NCI-H2196 treated with DMSO at 0.1 percent for 48 hours (cell line): ENCODE results near the gene LPCAT4.

Experiments used
- DNase-seq: peaks from one replicate; lab custom pipeline; 2025; ENCODE audit not compliant: unreplicated experiment; lab: John Stamatoyannopoulos, UW

Gene LPCAT4

GRCh38 chr15:34337557-34338306, 29.3 kb downstream of the LPCAT4 start, which contains the start of gene SLC12A6:
SLC12A6 (minus strand) TSS chr15:34337781; CDS start chr15:34336680, 1,101 bp downstream.
- peak; percentile 21 for DNase-seq

DNA sequence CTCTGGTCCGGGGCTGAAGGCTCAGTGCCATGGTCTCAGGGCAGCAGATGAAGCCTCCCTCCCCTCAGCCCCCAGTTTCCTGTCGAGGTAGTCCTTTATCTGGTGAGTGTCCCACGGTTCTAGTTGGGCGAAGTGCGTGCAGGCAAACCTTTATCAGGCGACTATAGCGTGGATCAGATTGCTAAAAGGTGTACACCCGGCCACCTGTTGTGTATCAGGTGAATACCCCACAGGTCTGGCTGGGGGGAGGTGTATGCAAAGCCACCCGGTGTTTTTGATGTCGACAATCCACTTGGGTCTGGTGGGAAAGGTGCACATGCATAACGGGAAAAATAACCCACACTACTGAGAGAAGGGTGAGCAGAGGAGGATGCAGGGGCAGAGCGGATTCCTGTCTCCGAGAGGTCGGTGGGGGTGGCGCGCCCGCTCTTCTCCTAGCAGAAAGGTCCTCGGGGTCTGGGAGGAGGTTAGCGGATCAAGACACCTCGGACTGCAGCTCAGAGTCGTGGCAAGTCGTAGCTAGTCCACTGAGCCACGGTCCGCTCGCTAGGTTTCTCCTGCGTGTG, 29.9 kb downstream of the LPCAT4 start:
- no peak for DNase-seq

DNA sequence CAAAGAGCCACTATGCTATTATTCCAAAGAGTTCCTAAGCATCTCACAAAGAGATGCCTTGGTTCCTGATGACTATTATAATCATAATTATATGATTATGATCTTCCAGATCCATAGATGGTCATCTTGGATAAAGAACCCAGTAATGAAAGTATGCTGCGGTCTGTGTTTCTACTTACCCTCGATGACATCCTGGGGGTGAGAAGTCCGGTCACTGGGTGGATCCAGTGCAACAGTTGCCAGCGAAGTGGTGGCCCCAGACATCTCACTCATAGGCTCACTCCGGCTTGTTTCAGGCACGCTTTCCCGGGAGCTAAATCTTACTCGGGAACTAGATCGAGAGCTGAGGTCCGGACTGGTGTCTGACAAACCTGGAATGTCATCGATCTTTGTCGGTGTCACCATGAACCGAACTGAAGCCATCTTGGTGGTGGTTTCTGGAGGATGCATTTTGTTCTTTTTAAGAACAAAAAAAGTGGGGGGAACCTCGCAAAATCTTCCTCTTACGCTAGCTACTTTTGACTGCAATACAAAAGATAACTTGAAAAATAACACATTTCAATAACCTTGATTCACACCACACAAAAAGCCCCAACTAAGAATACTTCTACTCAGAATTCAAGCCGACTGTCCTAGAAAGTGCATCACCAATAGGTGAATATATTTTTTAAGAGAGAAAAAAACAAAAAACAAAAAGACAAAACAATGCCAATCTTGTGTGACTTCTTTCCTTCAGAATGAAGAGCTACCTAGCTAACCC, 30.6 kb downstream of the LPCAT4 start:
- DNase-seq = no peak

DNA sequence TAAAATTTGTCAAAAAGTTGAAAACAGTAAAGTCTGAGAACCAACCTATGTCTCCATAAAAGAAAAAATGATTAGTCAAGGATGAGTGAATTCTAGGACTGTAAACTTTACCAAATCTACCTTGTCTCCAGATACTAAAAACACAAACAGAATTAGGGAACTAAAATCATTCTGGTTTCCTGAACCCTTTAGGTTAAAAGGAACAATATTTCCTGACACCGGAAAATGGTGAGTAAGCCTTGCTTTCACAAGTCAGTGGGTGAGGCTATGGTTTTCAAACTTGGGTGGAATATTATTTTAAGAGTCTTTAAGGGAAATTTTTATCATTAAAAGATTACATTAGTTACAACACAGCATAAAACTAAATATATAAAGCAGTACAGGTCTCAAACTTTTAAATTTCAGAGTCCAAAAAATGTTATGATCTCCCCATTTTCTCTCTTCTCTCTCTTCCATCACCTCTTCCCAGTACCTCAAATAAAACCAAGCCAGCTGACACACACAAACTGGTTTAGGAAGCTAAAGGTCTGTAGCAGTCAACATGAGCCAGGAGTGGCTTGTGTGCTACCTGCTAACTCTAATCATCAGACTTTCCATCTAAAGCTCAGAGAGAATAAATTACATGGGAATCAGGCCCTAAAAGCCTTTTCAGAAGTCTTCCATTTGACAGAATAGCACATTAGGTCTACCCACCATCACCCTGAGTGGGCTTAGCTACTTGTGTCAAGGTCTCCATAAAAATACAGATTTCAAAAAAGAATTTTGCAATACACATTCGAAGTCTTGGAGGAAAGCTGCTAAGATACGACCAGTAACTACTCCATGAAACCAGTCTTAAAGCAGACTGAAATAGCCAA, 31.6 kb downstream of the LPCAT4 start:
- no peak for DNase-seq

DNA sequence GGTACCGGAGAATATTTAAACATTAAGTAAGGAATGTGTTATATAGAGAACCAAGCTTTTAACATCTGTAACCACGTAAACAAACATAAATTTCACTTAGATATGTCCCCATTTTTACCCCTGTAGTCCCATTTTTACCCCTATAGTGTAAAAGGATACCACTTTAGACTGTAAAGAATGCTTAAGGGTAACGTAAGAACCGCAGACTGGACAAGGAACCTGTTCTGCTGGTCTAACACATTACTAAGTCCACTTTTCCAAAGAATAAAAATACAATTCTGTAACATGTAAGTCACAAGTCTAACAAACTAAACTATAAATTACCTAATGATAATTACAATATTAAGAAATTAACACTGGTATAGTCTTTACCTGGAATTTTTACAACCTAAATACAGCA, 32.3 kb downstream of the LPCAT4 start:
- DNase-seq = no peak

GRCh38 chr15:34332553-34333120, 34.4 kb downstream of the LPCAT4 start:
- no peak for DNase-seq

- DNase-seq = no peak
Observed at GRCh38 chr15:34331809-34332208, 35.2 kb downstream of the LPCAT4 start.

- no peak for DNase-seq
Observed at GRCh38 chr15:34330279-34330678, 36.7 kb downstream of the LPCAT4 start.

DNA sequence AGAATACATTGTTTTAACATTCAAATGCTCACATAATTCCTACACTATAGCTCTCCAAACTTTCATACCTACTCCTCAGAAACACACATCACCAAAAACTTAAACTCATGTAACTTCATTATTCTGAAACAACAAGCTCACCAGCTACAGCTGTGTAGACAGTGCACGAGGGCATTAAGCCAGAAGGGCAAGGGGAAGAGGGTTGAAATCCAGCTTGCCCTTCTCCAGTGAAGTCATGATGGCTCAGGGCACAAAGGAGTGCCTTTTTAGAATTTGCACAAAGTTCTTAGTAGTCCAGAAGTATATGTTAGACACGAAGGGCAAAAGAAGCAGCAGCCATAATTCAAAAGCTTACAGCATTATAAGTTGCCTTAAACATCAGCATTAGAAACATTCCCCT, 38.0 kb downstream of the LPCAT4 start:
- DNase-seq = no peak

DNA sequence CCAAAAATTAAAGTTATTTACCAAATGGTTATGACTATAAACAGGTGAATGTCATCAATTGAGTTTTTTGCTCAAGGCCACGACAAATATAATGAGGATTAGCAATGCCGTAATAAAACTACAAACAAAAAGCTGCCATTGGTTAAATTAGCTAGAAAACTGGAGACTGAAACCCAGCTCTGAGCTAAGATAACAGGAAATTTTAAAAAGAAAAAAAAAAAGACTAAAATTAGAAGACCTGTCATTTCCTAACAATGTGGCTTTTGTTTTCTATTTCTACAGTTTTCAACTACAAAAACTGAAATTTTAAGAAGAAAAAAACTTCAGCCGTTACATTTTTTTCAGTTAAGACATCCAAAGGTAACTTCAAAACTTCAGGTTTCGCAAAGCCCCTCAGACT, 39.1 kb downstream of the LPCAT4 start:
- DNase-seq = no peak

- no peak for DNase-seq
Observed at GRCh38 chr15:34325368-34325767, 41.6 kb downstream of the LPCAT4 start.

DNA sequence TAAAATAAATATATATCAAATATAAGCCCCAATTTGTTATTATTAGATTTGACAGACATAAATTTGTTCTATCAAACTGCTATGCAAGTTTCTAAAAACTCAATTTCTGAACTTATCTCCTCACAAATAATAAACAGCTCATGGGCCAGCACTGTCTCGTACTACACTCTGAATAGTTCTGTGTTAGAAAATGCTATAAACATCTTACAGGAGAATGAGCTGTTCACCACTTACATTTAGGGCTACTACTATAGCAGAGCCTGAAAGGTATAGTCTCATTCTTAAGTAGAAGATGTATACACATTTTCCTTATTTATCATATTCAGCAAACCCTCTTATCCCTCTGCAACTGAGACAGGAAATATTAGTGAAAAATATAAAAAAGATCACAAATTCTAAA, 42.1 kb downstream of the LPCAT4 start:
- DNase-seq = no peak

GRCh38 chr15:34323217-34323616, 43.8 kb downstream of the LPCAT4 start:
- no peak for DNase-seq

DNA sequence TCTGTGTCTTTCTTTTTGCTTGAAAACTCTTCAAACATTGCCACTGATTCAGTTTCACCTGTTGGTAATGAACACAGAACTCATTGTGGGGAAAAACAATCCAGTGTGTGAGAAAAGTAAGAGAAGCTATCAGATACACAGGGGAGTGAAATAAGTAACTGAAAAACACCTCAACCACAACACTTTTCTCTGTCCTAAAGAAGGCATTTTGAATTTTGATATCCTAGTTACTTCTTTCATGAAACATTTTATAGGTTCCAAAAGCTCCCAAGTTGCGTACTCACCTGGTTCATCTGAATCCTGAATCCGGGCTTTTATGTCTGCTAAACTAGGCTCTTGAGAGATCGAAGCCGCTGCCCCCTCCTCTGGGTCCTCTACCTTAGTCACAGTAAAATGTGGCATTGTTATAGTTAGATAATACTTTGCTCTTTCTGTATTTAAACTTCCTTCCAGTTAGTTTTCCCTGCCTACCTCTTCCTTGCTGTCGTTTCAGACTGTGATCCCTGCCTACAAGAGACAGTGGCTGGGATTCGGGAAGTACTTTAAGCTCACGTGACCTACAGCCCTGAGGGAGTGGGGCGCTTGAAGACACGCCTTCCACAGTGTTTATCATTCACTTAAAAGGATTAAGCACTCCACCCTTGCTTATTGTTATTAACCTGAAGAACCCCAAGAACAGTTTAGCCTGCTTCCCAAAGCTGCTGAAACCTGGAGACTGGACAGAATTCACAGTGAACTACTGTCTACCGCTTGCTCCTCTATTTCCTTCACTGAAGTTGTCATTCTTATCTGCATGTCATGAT, 48.5 kb downstream of the LPCAT4 start:
- no peak for DNase-seq

DNA sequence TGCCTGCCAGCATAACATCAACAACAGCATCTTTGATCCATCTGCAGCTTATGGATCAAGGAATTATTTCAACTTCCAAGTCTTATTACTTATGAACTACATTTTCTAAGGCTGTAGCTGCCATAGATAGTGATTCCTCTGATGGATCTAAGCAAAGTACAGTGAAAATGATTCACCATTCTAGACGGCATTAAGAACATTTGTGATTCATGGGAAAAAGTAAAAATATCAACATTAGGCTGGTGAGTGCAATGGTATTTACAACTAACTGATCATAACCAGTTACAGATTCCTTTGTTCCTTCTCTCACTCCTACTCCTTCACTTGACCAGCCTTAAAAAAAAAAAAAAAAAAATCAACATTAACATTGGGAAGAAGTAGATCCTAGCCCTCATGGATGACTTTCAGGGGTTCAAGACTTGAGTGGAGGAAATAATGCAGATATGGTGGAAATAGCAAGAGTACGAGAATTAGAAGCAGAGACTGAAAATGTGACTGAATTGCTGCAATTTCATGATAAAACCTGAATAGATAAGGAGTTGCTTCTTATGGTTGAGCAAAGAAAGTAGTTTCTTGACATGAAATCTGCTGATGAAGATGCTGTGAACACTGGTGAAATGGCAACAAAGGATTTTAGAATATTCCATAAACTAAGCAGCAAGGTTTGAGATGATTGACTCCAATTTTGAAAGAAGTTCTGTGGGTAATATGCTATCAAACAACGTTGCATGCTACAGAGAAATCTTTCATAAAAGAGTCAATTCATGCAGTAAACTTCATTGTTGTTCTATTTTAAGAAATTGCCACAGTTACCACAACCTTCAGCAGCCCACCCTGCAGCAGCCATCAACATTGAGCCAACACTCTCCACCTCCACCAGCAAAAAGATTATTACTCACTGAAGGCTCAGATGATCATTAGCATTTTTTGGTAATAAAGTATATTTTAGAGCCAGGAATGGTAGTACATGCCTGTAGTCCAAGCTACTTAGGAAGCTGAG, 52.2 kb downstream of the LPCAT4 start:
- no peak for DNase-seq

- no peak for DNase-seq
Observed at GRCh38 chr15:34311563-34311962, 55.4 kb downstream of the LPCAT4 start.
